Measurements from ENCODE around the gene ADK. TPM values are rescaled to one million over a fixed set of nuclear protein-coding genes. Genes with fewer than 3 reads are reported as not detected.

The ADK gene
- total and polyA plus RNA-seq, 2 experiments from 2014 or later, result 39.9 to 53.0 TPM

DNA sequence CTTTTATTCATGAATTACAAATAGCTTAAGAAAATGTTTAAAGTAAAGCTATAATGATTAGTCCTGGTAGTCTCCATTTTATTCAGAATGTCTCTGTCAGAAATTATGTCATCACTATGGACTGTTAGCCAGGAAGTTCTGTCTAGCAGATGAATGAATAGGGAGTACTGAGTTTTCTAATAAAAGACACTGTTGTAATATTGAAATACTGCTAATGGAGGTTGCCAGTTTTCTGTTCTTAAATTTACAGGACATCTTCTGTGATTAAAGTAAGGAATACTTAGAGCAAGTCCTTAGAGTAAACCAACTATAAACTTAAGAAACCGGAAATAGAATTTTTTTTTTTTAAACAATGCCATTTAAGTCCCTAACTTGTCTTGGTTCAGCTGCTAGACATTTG, 309.8 kb downstream of the ADK start (continued):
- no peak for TF ChIP-seq STAT1 (IDR thresholded peaks at IDR 0.05; ENCODE audit: unreplicated experiment)
- no peak for TF ChIP-seq CREB1 (CRISPR knock-in tag; IDR thresholded peaks at IDR 0.05; ENCODE audit: low read depth)
- TF ChIP-seq ZNF331 (CRISPR knock-in tag; IDR thresholded peaks at IDR 0.05; ENCODE audit: low read depth), result no peak

GRCh38 chr10:74474022-74474713, 323.1 kb downstream of the ADK start:
- no peaks in the 10 kb centered on the region for H3K36me3 Mint-ChIP-seq (ENCODE audit: low read depth)
- no peak for ATAC-seq
- no peaks in the 10 kb centered on the region for H3K27me3 ChIP-seq (ENCODE audit: insufficient read depth)
- TF ChIP-seq STAT1 (IDR thresholded peaks at IDR 0.05; ENCODE audit: unreplicated experiment), result no peak
- TF ChIP-seq, protein P1, sequence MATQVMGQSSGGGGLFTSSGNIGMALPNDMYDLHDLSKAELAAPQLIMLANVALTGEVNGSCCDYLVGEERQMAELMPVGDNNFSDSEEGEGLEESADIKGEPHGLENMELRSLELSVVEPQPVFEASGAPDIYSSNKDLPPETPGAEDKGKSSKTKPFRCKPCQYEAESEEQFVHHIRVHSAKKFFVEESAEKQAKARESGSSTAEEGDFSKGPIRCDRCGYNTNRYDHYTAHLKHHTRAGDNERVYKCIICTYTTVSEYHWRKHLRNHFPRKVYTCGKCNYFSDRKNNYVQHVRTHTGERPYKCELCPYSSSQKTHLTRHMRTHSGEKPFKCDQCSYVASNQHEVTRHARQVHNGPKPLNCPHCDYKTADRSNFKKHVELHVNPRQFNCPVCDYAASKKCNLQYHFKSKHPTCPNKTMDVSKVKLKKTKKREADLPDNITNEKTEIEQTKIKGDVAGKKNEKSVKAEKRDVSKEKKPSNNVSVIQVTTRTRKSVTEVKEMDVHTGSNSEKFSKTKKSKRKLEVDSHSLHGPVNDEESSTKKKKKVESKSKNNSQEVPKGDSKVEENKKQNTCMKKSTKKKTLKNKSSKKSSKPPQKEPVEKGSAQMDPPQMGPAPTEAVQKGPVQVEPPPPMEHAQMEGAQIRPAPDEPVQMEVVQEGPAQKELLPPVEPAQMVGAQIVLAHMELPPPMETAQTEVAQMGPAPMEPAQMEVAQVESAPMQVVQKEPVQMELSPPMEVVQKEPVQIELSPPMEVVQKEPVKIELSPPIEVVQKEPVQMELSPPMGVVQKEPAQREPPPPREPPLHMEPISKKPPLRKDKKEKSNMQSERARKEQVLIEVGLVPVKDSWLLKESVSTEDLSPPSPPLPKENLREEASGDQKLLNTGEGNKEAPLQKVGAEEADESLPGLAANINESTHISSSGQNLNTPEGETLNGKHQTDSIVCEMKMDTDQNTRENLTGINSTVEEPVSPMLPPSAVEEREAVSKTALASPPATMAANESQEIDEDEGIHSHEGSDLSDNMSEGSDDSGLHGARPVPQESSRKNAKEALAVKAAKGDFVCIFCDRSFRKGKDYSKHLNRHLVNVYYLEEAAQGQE (IDR thresholded peaks at IDR 0.05; ENCODE audit: unreplicated experiment), result no peak
- no peak for TF ChIP-seq ZNF331 (CRISPR knock-in tag; IDR thresholded peaks at IDR 0.05; ENCODE audit: low read depth)
- no peak for TF ChIP-seq EZH2 (IDR thresholded peaks at IDR 0.05; ENCODE audit: low read depth, unreplicated experiment)
- no peak for TF ChIP-seq NANOG (IDR thresholded peaks at IDR 0.05; ENCODE audit: borderline replicate concordance)
- no peak for TF ChIP-seq ETS1 (IDR thresholded peaks at IDR 0.05)
- TF ChIP-seq EZH2phosphoT487 (IDR thresholded peaks at IDR 0.05; ENCODE audit: unreplicated experiment), result no peak
- no peak for TF ChIP-seq CREB1 (CRISPR knock-in tag; IDR thresholded peaks at IDR 0.05; ENCODE audit: low read depth)
- no peak for TF ChIP-seq ZNF114 (CRISPR knock-in tag; IDR thresholded peaks at IDR 0.05)
- TF ChIP-seq JUNB (IDR thresholded peaks at IDR 0.05; ENCODE audit: unreplicated experiment), result no peak
- TF ChIP-seq POLR2AphosphoS5 (IDR thresholded peaks at IDR 0.05; ENCODE audit: low read depth), result no peak
- TF ChIP-seq, protein P2, sequence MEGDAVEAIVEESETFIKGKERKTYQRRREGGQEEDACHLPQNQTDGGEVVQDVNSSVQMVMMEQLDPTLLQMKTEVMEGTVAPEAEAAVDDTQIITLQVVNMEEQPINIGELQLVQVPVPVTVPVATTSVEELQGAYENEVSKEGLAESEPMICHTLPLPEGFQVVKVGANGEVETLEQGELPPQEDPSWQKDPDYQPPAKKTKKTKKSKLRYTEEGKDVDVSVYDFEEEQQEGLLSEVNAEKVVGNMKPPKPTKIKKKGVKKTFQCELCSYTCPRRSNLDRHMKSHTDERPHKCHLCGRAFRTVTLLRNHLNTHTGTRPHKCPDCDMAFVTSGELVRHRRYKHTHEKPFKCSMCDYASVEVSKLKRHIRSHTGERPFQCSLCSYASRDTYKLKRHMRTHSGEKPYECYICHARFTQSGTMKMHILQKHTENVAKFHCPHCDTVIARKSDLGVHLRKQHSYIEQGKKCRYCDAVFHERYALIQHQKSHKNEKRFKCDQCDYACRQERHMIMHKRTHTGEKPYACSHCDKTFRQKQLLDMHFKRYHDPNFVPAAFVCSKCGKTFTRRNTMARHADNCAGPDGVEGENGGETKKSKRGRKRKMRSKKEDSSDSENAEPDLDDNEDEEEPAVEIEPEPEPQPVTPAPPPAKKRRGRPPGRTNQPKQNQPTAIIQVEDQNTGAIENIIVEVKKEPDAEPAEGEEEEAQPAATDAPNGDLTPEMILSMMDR (conservative IDR thresholded peaks at IDR 0.05; ENCODE audit: low read depth in 2 of 2), result no peak

More at GRCh38 chr10:74474022-74474713, 323.1 kb downstream of the ADK start:
- no peak overlapping the region for H3K4me3 ChIP-seq
- H4K20me1 ChIP-seq (replicated peaks; ENCODE audit: insufficient read depth), result no peaks in the 10 kb centered on the region
- H3K36me3 ChIP-seq (ENCODE audit: insufficient read depth), result no peaks in the 10 kb centered on the region
- Mint-ChIP-seq H3K27me3 (ENCODE audit: insufficient read depth, low read depth, poor library complexity) (peaks cover 2% of the 10 kb centered on the region), H3K4me1 (no peaks in the 10 kb centered on the region), H3K4me3 (no peak overlapping the region), H3K9me3 (no peaks in the 10 kb centered on the region), H3K27ac (no peak overlapping the region)
- no peak overlapping the region for H3K27ac ChIP-seq (ENCODE audit: low read depth)
- no peak overlapping the region for H3K4me2 ChIP-seq
- no peaks in the 10 kb centered on the region for H3K9me2 ChIP-seq (ENCODE audit: insufficient read depth)
- H3K79me2 ChIP-seq (replicated peaks; ENCODE audit: insufficient read depth), result no peaks in the 10 kb centered on the region
- H2AFZ ChIP-seq, result no peak overlapping the region
- no peaks in the 10 kb centered on the region for H3K4me1 ChIP-seq (ENCODE audit: insufficient read depth)
- DNase-seq (ENCODE audit: low spot score), result no peak
- H3F3A ChIP-seq (replicated peaks; ENCODE audit: low read depth), result no peaks in the 10 kb centered on the region
